DND-41 (cell line): Measurements from ENCODE around the gene CRHR2.

ENCODE experiments used
- ATAC-seq: fragments of 200-7000 bp; cut with Tn5 transposase; 3 replicates; pipeline ENCODE4 v1.9.1; 2021; ENCODE audit warnings: low read depth; ENCODE audit not compliant: insufficient read depth
- DNase-seq: peaks from one replicate; pipeline ENCODE4 v3.0.0-alpha.2; 2020
- H2AFZ ChIP-seq: 2 replicates; pipeline ENCODE4 v1.6.0; 2012; ENCODE audit warnings: low read depth, low read length
- H3K27ac ChIP-seq: 2 replicates; pipeline ENCODE4 v1.5.1; 2012; ENCODE audit warnings: low read length, inconsistent platforms
- H3K27me3 ChIP-seq: fragments of 200-600 bp; sonication (generic); 2 replicates; pipeline ENCODE4 v1.6.0; 2012; ENCODE audit warnings: low read length, mild to moderate bottlenecking, inconsistent platforms; ENCODE audit not compliant: insufficient read depth, poor library complexity
- H3K36me3 ChIP-seq: 2 replicates; pipeline ENCODE4 v1.5.1; 2012; ENCODE audit warnings: low read length, inconsistent platforms; ENCODE audit not compliant: insufficient read depth
- H3K4me1 ChIP-seq: 2 replicates; pipeline ENCODE4 v1.5.1; 2012; ENCODE audit warnings: mild to moderate bottlenecking, low read length; ENCODE audit not compliant: insufficient read depth
- H3K4me2 ChIP-seq: 2 replicates; pipeline ENCODE4 v1.6.0; 2012; ENCODE audit warnings: mild to moderate bottlenecking, moderate library complexity, low read length, inconsistent platforms; ENCODE audit not compliant: insufficient read depth
- H3K4me3 ChIP-seq, 2 experiments: fragments of 200-600 bp in 1 of 2; shearing (Covaris generic) in 1 of 2; 2 replicates each; pipeline ENCODE4 v1.5.1; 2012 to 2016; ENCODE audit warnings: inconsistent platforms in 2 of 2, low read length in 2 of 2, mild to moderate bottlenecking in 2 of 2, low read depth in 1 of 2, moderate library complexity in 1 of 2
- H3K79me2 ChIP-seq: 2 replicates; pipeline ENCODE4 v1.6.0; 2012; ENCODE audit warnings: low read length, inconsistent platforms; ENCODE audit not compliant: insufficient read depth
- H3K9ac ChIP-seq: 2 replicates; pipeline ENCODE4 v1.6.0; 2012; ENCODE audit warnings: low read depth, mild to moderate bottlenecking, inconsistent platforms, low read length, moderate library complexity
- H3K9me3 ChIP-seq: 2 replicates; pipeline ENCODE4 v1.5.1; 2012; ENCODE audit warnings: low read length, moderate library complexity, mild to moderate bottlenecking, inconsistent platforms; ENCODE audit not compliant: insufficient read depth, severe bottlenecking
- H4K20me1 ChIP-seq: 2 replicates; pipeline ENCODE4 v1.6.0; 2012; ENCODE audit warnings: low read length; ENCODE audit not compliant: insufficient read depth
- EZH2 ChIP-seq: IDR thresholded peaks from 3 replicates; pipeline ENCODE4 v1.6.1; 2012; ENCODE audit warnings: borderline replicate concordance, low read depth, mild to moderate bottlenecking, moderate library complexity, low read length, inconsistent platforms; ENCODE audit not compliant: severe bottlenecking
- TF ChIP-seq, protein P1 (sequence below): IDR thresholded peaks from 2 replicates; pipeline ENCODE4 v1.5.1; 2012; ENCODE audit warnings: borderline replicate concordance, low read length, moderate library complexity, mild to moderate bottlenecking; ENCODE audit not compliant: poor library complexity, severe bottlenecking; ENCODE audit errors: extremely low read depth

The CRHR2 gene

DNA sequence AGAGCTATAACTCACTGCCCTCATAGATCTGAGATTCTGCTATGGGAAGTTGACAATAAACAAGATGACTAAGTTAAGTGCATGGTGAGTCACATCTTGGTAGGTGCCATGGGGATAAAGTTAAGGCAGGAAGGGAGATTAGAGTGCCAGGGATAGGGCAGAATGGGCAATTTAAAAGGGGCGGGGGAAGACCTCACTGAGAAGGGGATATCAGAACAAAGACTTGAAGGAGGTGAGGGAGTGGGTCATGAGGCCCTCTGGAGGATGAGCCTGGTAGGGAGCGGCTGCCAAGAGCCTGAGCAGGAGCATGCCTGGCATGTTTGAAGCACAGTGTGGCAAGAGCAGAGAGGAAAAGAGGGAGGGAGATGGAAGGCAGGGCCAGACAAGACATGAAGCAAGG is 34.9 kb upstream of the CRHR2 start:
- no peaks in the 10 kb centered on the region for H3K79me2 ChIP-seq
- no peaks in the 10 kb centered on the region for H4K20me1 ChIP-seq
- peaks cover 9% of the 10 kb centered on the region for H3K9me3 ChIP-seq
- TF ChIP-seq EZH2: no peak
- TF ChIP-seq, protein P1, sequence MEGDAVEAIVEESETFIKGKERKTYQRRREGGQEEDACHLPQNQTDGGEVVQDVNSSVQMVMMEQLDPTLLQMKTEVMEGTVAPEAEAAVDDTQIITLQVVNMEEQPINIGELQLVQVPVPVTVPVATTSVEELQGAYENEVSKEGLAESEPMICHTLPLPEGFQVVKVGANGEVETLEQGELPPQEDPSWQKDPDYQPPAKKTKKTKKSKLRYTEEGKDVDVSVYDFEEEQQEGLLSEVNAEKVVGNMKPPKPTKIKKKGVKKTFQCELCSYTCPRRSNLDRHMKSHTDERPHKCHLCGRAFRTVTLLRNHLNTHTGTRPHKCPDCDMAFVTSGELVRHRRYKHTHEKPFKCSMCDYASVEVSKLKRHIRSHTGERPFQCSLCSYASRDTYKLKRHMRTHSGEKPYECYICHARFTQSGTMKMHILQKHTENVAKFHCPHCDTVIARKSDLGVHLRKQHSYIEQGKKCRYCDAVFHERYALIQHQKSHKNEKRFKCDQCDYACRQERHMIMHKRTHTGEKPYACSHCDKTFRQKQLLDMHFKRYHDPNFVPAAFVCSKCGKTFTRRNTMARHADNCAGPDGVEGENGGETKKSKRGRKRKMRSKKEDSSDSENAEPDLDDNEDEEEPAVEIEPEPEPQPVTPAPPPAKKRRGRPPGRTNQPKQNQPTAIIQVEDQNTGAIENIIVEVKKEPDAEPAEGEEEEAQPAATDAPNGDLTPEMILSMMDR: peak; percentile 4
- no peak overlapping the region for H3K9ac ChIP-seq
- no peak for ATAC-seq
- no peak overlapping the region for H3K4me2 ChIP-seq
- no peaks in the 10 kb centered on the region for H3K4me1 ChIP-seq
- DNase-seq: no peak
- H3K4me3 ChIP-seq: no peak overlapping the region
- H2AFZ ChIP-seq: no peak overlapping the region
- H3K27me3 ChIP-seq: peaks cover 5% of the 10 kb centered on the region
- H3K36me3 ChIP-seq: no peaks in the 10 kb centered on the region
- no peak overlapping the region for H3K27ac ChIP-seq

DNA sequence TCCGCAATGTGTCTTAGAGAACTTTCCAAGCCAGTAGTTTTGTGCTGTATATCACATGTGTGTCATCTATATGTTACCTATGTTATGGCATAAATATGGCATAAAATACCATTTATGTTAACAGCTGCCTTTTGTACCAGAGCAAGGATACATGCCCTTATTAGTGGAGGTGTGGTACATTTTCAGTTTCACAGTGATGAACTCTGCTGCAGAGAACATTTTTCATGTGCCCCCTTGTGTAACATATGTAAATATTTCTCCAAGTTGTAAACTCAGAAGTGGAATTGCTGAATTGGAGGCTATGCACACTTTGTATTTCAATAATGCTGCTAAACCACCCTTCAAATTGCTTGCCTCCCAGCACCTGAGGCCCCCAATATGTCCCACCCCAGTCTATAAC is 31.9 kb upstream of the CRHR2 start:
- Histone ChIP-seq H3K4me2 (no peak overlapping the region), H3K9me3 (peaks cover 9% of the 10 kb centered on the region), H3K9ac (no peak overlapping the region), H4K20me1 (no peaks in the 10 kb centered on the region), H3K27me3 (peaks cover 5% of the 10 kb centered on the region), H3K36me3 (no peaks in the 10 kb centered on the region), H3K27ac (no peak overlapping the region), H3K4me1 (no peaks in the 10 kb centered on the region), H3K4me3 (no peak overlapping the region), H2AFZ (no peak overlapping the region), H3K79me2 (no peaks in the 10 kb centered on the region)
- ATAC-seq (no peak), DNase-seq (no peak)
- TF ChIP-seq, protein P1: no peak
- no peak for TF ChIP-seq EZH2

DNA sequence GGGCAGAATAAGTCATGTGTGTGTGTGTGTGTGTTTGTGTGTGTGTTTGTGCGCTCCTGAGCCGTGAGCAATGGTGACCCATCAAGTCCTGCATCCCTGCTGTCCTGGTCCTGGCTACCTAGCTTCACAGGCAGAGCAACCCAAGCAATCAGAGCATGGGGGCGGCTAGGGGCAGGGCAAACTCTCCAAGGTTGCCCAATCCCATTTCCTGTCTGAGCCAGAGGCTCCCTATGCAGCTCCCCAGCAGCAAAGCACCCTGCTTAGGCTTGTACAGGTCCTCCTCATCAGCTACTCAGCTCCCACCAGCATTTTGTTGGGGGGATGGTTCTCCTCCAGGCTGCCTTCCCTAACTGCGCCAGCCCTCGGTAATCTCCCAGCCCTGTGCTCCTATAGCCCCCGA is 31.1 kb upstream of the CRHR2 start:
- H4K20me1 ChIP-seq: no peaks in the 10 kb centered on the region
- H3K36me3 ChIP-seq: no peaks in the 10 kb centered on the region
- H2AFZ ChIP-seq: no peak overlapping the region
- H3K9ac ChIP-seq: no peak overlapping the region
- H3K27me3 ChIP-seq: peaks cover 7% of the 10 kb centered on the region
- H3K9me3 ChIP-seq: peaks cover 7% of the 10 kb centered on the region
- H3K4me3 ChIP-seq: no peak overlapping the region
- ATAC-seq (no peak), DNase-seq (no peak)
- no peaks in the 10 kb centered on the region for H3K4me1 ChIP-seq
- no peaks in the 10 kb centered on the region for H3K79me2 ChIP-seq
- no peak for TF ChIP-seq EZH2
- TF ChIP-seq, protein P1: no peak
- H3K27ac ChIP-seq: no peak overlapping the region
- H3K4me2 ChIP-seq: no peak overlapping the region

DNA sequence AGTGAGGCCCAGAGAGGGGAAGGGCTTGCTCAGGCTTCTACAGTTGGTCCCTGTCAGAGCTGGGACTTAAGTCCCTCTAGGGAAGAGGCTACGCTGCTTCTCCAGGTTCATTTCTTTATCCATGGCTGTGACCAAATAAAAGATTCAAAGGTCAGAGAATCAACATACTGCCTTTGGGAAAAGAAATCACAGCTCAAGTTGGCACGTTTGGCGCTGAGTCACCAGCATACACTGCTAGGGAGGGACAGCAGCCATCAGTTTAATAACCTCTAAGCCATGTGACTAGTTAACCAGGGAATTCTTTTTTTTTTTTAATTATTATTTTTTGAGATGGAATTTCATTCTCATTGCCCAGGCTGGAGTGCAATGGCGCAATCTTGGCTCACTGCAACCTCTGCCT is 28.4 kb upstream of the CRHR2 start:
- Histone ChIP-seq H3K4me1 (no peaks in the 10 kb centered on the region), H3K79me2 (no peaks in the 10 kb centered on the region), H3K9ac (no peak overlapping the region), H3K4me3 (no peak overlapping the region), H3K27ac (no peak overlapping the region), H3K27me3 (peaks cover 13% of the 10 kb centered on the region), H3K4me2 (no peak overlapping the region), H4K20me1 (no peaks in the 10 kb centered on the region), H3K9me3 (no peaks in the 10 kb centered on the region), H2AFZ (no peak overlapping the region), H3K36me3 (no peaks in the 10 kb centered on the region)
- TF ChIP-seq, protein P1: no peak
- TF ChIP-seq EZH2: no peak
- no peak for ATAC-seq
- no peak for DNase-seq
